Endothelial cell (in vitro differentiated cells): ENCODE data around the gene C4orf54. TPM values are rescaled to one million over a fixed set of nuclear protein-coding genes. Genes with fewer than 3 reads are reported as not detected.

ENCODE experiments used
- DNase-seq: peaks from one replicate; pipeline ENCODE4 v3.0.0; 2021; ENCODE audit warnings: low spot score
- H3K27ac Mint-ChIP-seq: one replicate; pipeline ENCODE4 v1.8.0; 2021; ENCODE audit warnings: mixed read lengths, inconsistent platforms; ENCODE audit not compliant: unreplicated experiment
- H3K27me3 Mint-ChIP-seq: one replicate; pipeline ENCODE4 v1.8.0; 2021; ENCODE audit warnings: mild to moderate bottlenecking, moderate library complexity, mixed read lengths, inconsistent platforms; ENCODE audit not compliant: unreplicated experiment
- H3K36me3 Mint-ChIP-seq: one replicate; pipeline ENCODE4 v1.8.0; 2021; ENCODE audit warnings: mild to moderate bottlenecking, low read depth, mixed read lengths, inconsistent platforms; ENCODE audit not compliant: unreplicated experiment
- H3K4me1 Mint-ChIP-seq: one replicate; pipeline ENCODE4 v1.8.0; 2021; ENCODE audit warnings: mild to moderate bottlenecking, mixed read lengths, inconsistent platforms; ENCODE audit not compliant: unreplicated experiment
- H3K4me3 Mint-ChIP-seq: one replicate; pipeline ENCODE4 v1.8.0; 2021; ENCODE audit warnings: mild to moderate bottlenecking, mixed read lengths, inconsistent platforms; ENCODE audit not compliant: unreplicated experiment
- H3K9me3 Mint-ChIP-seq: one replicate; pipeline ENCODE4 v1.8.0; 2021; ENCODE audit warnings: mixed read lengths, inconsistent platforms; ENCODE audit not compliant: unreplicated experiment
- CTCF ChIP-seq: fragments of 200-600 bp; sonication (generic); IDR thresholded peaks from one replicate; pipeline ENCODE4 v1.5.0; 2021; ENCODE audit warnings: antibody characterized with exemption; ENCODE audit not compliant: unreplicated experiment
- total RNA-seq: library from RNA; stranded (reverse); fragmentation: NEBNext Ultra II Directional; extraction: Animal tissue kit (Norgen Biotek cat#: 25700); gene quantifications from one replicate; pipeline ENCODE4 v1.2.1, GENCODE V29; 2021; ENCODE audit not compliant: unreplicated experiment

C4orf54 gene
- total RNA-seq, 1 donor from 2014 or later = not detected

- no peaks in the 10 kb centered on the region for H3K9me3 Mint-ChIP-seq
- no peaks in the 10 kb centered on the region for H3K36me3 Mint-ChIP-seq
- no peak overlapping the region for H3K27ac Mint-ChIP-seq
- H3K4me1 Mint-ChIP-seq = peaks cover 6% of the 10 kb centered on the region
- no peak overlapping the region for H3K4me3 Mint-ChIP-seq
- no peak for TF ChIP-seq CTCF
- no peaks in the 10 kb centered on the region for H3K27me3 Mint-ChIP-seq
- no peak for DNase-seq
Measured at GRCh38 chr4:99637174-99637573, 20.5 kb downstream of the C4orf54 start.

- no peak for DNase-seq
- H3K36me3 Mint-ChIP-seq = no peaks in the 10 kb centered on the region
- H3K9me3 Mint-ChIP-seq = no peaks in the 10 kb centered on the region
- no peak overlapping the region for H3K27ac Mint-ChIP-seq
- peaks cover 6% of the 10 kb centered on the region for H3K4me1 Mint-ChIP-seq
- no peak for TF ChIP-seq CTCF
- H3K27me3 Mint-ChIP-seq = no peaks in the 10 kb centered on the region
- no peak overlapping the region for H3K4me3 Mint-ChIP-seq
Measured at GRCh38 chr4:99636422-99636821, 21.2 kb downstream of the C4orf54 start.

GRCh38 chr4:99635601-99636000 lies 22.0 kb downstream of the C4orf54 start:
- no peak for TF ChIP-seq CTCF
- H3K4me3 Mint-ChIP-seq = no peak overlapping the region
- no peaks in the 10 kb centered on the region for H3K36me3 Mint-ChIP-seq
- no peak for DNase-seq
- H3K27me3 Mint-ChIP-seq = no peaks in the 10 kb centered on the region
- no peaks in the 10 kb centered on the region for H3K9me3 Mint-ChIP-seq
- no peak overlapping the region for H3K27ac Mint-ChIP-seq
- peaks cover 3% of the 10 kb centered on the region for H3K4me1 Mint-ChIP-seq

GRCh38 chr4:99634742-99635360 lies 22.8 kb downstream of the C4orf54 start:
- DNase-seq = no peak
- TF ChIP-seq CTCF = no peak
- Mint-ChIP-seq H3K36me3 (no peaks in the 10 kb centered on the region), H3K27me3 (no peaks in the 10 kb centered on the region), H3K4me1 (no peaks in the 10 kb centered on the region), H3K27ac (no peak overlapping the region), H3K9me3 (no peaks in the 10 kb centered on the region), H3K4me3 (no peak overlapping the region)

GRCh38 chr4:99633772-99634171 lies 23.9 kb downstream of the C4orf54 start:
- Mint-ChIP-seq H3K4me1 (no peaks in the 10 kb centered on the region), H3K4me3 (no peak overlapping the region), H3K36me3 (no peaks in the 10 kb centered on the region), H3K27me3 (no peaks in the 10 kb centered on the region), H3K9me3 (no peaks in the 10 kb centered on the region), H3K27ac (no peak overlapping the region)
- DNase-seq = no peak
- TF ChIP-seq CTCF = no peak
